RWPE2 (cell line): ENCODE results near the gene TTLL12.

ENCODE experiments used
- ATAC-seq: fragments of 200-7000 bp; cut with Tn5 transposase; 3 replicates; pipeline ENCODE4 v1.9.1; 2021; ENCODE audit warnings: low read depth
- DNase-seq: peaks from one replicate; pipeline ENCODE4 v3.0.0-alpha.2; 2020; ENCODE audit warnings: low spot score
- H3K27ac ChIP-seq: fragments of 450-650 bp; 2 replicates; pipeline ENCODE4 v1.5.1; 2017; ENCODE audit warnings: mild to moderate bottlenecking; ENCODE audit not compliant: poor library complexity, severe bottlenecking
- H3K27me3 ChIP-seq: fragments of 250-450 bp; sonication (Bioruptor Pico); 2 replicates; pipeline ENCODE4 v1.5.1; 2021; ENCODE audit warnings: mild to moderate bottlenecking, moderate library complexity; ENCODE audit not compliant: insufficient read depth, poor library complexity, severe bottlenecking
- H3K36me3 ChIP-seq: fragments of 250-450 bp; sonication (Bioruptor Pico); 2 replicates; pipeline ENCODE4 v1.5.1; 2020; ENCODE audit warnings: low read depth, mild to moderate bottlenecking, moderate library complexity
- H3K4me1 ChIP-seq: fragments of 250-450 bp; sonication (Bioruptor Pico); 2 replicates; pipeline ENCODE4 v1.5.1; 2021; ENCODE audit warnings: mild to moderate bottlenecking, moderate library complexity; ENCODE audit not compliant: insufficient read depth, poor library complexity, severe bottlenecking
- H3K4me3 ChIP-seq: fragments of 250-450 bp; sonication (Bioruptor Pico); 2 replicates; pipeline ENCODE4 v1.5.1; 2021; ENCODE audit warnings: mild to moderate bottlenecking, moderate library complexity; ENCODE audit not compliant: severe bottlenecking
- H3K9me3 ChIP-seq: fragments of 250-450 bp; sonication (Bioruptor Pico); 2 replicates; pipeline ENCODE4 v1.5.1; 2021; ENCODE audit warnings: mild to moderate bottlenecking, moderate library complexity; ENCODE audit not compliant: severe bottlenecking
- TF ChIP-seq, protein P1 (sequence below): fragments of 450-650 bp; IDR thresholded peaks from one replicate; pipeline ENCODE4 v1.5.1; 2017; ENCODE audit warnings: mild to moderate bottlenecking, moderate library complexity; ENCODE audit not compliant: poor library complexity, severe bottlenecking

The TTLL12 gene

DNA sequence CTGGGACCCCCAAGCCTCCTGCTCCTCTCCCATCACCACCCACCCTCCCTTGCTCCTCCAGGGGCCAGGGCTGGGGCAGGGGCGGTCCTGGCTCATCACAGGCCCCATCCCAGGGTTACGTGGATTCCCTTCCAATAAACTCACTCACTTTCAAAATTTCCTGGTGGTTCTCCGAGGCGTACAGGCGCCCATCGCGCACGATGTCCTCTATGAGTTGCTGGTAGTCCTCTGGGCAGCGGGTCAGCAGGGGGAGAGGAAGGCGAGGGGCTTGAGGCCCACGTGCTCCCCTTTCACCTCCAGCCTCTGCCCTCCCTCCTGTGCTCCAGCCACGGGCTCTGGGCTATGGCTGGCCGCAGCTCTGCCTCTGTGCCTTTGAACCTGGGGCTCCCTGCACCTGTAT, 20.5 kb upstream of the TTLL12 start:
- H3K4me1 ChIP-seq: no peaks in the 10 kb centered on the region
- no peak overlapping the region for H3K27ac ChIP-seq
- TF ChIP-seq, protein P1, sequence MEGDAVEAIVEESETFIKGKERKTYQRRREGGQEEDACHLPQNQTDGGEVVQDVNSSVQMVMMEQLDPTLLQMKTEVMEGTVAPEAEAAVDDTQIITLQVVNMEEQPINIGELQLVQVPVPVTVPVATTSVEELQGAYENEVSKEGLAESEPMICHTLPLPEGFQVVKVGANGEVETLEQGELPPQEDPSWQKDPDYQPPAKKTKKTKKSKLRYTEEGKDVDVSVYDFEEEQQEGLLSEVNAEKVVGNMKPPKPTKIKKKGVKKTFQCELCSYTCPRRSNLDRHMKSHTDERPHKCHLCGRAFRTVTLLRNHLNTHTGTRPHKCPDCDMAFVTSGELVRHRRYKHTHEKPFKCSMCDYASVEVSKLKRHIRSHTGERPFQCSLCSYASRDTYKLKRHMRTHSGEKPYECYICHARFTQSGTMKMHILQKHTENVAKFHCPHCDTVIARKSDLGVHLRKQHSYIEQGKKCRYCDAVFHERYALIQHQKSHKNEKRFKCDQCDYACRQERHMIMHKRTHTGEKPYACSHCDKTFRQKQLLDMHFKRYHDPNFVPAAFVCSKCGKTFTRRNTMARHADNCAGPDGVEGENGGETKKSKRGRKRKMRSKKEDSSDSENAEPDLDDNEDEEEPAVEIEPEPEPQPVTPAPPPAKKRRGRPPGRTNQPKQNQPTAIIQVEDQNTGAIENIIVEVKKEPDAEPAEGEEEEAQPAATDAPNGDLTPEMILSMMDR: no peak
- DNase-seq: no peak
- H3K27me3 ChIP-seq: no peaks in the 10 kb centered on the region
- no peak overlapping the region for H3K4me3 ChIP-seq
- H3K9me3 ChIP-seq: no peaks in the 10 kb centered on the region
- no peak for ATAC-seq
- no peaks in the 10 kb centered on the region for H3K36me3 ChIP-seq

- no peak for ATAC-seq
- DNase-seq: no peak
- Histone ChIP-seq H3K27ac (no peak overlapping the region), H3K9me3 (no peaks in the 10 kb centered on the region), H3K27me3 (no peaks in the 10 kb centered on the region), H3K36me3 (no peaks in the 10 kb centered on the region), H3K4me1 (no peaks in the 10 kb centered on the region), H3K4me3 (no peak overlapping the region)
- TF ChIP-seq, protein P1: no peak
Observed at GRCh38 chr22:43206509-43207161, 19.7 kb upstream of the TTLL12 start.

- Histone ChIP-seq H3K4me3 (no peak overlapping the region), H3K36me3 (no peaks in the 10 kb centered on the region), H3K9me3 (no peaks in the 10 kb centered on the region), H3K27ac (no peak overlapping the region), H3K4me1 (no peaks in the 10 kb centered on the region), H3K27me3 (no peaks in the 10 kb centered on the region)
- no peak for DNase-seq
- ATAC-seq: no peak
- TF ChIP-seq, protein P1: no peak
Observed at GRCh38 chr22:43205748-43206508, 19.0 kb upstream of the TTLL12 start.

DNA sequence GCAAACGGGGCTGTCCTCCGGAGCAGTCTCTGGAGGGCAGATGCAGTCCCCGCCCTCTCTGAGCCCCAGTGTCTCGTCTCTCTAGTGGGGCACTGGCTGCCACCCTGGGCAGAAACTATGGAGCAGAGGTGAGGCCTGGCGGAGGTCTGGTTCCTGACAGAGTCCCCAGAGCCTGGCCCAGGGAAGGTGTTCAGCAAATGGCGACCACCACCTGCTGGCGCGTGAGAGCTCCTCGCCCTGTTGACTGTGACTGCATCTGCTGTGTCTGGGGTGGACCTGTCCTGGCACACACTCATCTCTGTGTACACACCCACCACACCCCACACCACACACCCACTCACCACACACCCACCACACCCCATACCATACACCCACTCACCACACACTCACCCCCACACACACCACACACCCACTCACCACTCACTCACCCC, 18.3 kb upstream of the TTLL12 start:
- no peak overlapping the region for H3K27ac ChIP-seq
- no peak overlapping the region for H3K4me3 ChIP-seq
- no peaks in the 10 kb centered on the region for H3K9me3 ChIP-seq
- H3K27me3 ChIP-seq: no peaks in the 10 kb centered on the region
- no peaks in the 10 kb centered on the region for H3K36me3 ChIP-seq
- TF ChIP-seq, protein P1: no peak
- DNase-seq (no peak), ATAC-seq (no peak)
- no peaks in the 10 kb centered on the region for H3K4me1 ChIP-seq
